Endodermal cell (in vitro differentiated cells): Measurements from ENCODE around the gene ZMAT1. TPM values are rescaled to one million over a fixed set of nuclear protein-coding genes. Genes with fewer than 3 reads are reported as not detected.

Experiments used
- DNase-seq: peaks from one replicate; pipeline ENCODE4 v3.0.0-alpha.2; 2017
- H3K27ac ChIP-seq: 2 replicates; pipeline ENCODE4 v1.5.1; 2013; ENCODE audit warnings: mild to moderate bottlenecking, low read depth, low read length, moderate library complexity
- H3K27me3 ChIP-seq: 2 replicates; pipeline ENCODE4 v1.6.1; 2013; ENCODE audit warnings: mild to moderate bottlenecking, low read length, moderate library complexity; ENCODE audit not compliant: insufficient read depth, control insufficient read depth, poor library complexity, severe bottlenecking
- H3K36me3 ChIP-seq: 2 replicates; pipeline ENCODE4 v1.7.0; 2013; ENCODE audit warnings: mild to moderate bottlenecking, low read length, moderate library complexity; ENCODE audit not compliant: control insufficient read depth, insufficient read depth
- H3K4me1 ChIP-seq: one replicate; pipeline ENCODE4 v1.7.0; 2013; ENCODE audit warnings: low read length; ENCODE audit not compliant: control insufficient read depth, insufficient read depth
- H3K4me3 ChIP-seq: 2 replicates; pipeline ENCODE4 v1.5.1; 2013; ENCODE audit warnings: mild to moderate bottlenecking, low read length, moderate library complexity
- H3K9ac ChIP-seq: 2 replicates; pipeline ENCODE4 v1.6.1; 2013; ENCODE audit warnings: mild to moderate bottlenecking, low read length, moderate library complexity; ENCODE audit not compliant: poor library complexity, severe bottlenecking; ENCODE audit errors: extremely low read depth
- H3K9me3 ChIP-seq: 2 replicates; pipeline ENCODE4 v1.6.1; 2013; ENCODE audit warnings: mild to moderate bottlenecking, low read length, moderate library complexity; ENCODE audit not compliant: control insufficient read depth
- H3K27ac Mint-ChIP-seq: 2 replicates; pipeline ENCODE4 v1.8.0; 2020; ENCODE audit warnings: mixed read lengths
- H3K27me3 Mint-ChIP-seq: 2 replicates; pipeline ENCODE4 v1.8.0; 2021; ENCODE audit warnings: mild to moderate bottlenecking, mixed read lengths; ENCODE audit not compliant: insufficient read depth
- H3K36me3 Mint-ChIP-seq: 2 replicates; pipeline ENCODE4 v1.8.0; 2020; ENCODE audit warnings: low read depth, mixed read lengths
- H3K4me1 Mint-ChIP-seq: 2 replicates; pipeline ENCODE4 v1.8.0; 2020; ENCODE audit warnings: mixed read lengths
- H3K4me3 Mint-ChIP-seq: 2 replicates; pipeline ENCODE4 v1.8.0; 2020; ENCODE audit warnings: mild to moderate bottlenecking, moderate library complexity, mixed read lengths
- H3K9me3 Mint-ChIP-seq: 2 replicates; pipeline ENCODE4 v1.8.0; 2020; ENCODE audit warnings: mild to moderate bottlenecking, mixed read lengths
- CTCF ChIP-seq: fragments of 200-600 bp; sonication (generic); conservative IDR thresholded peaks from 2 replicates; pipeline ENCODE4 v1.5.0; 2021; ENCODE audit warnings: antibody characterized with exemption, mild to moderate bottlenecking
- WGBS, 2 experiments: methylation state at CpG; one replicate each; pipeline versions ENCODE4 v1.1.5 to v1.1.7; 2013; ENCODE audit warnings: missing lambda C conversion rate in 2 of 2, mixed read lengths in 1 of 2; ENCODE audit not compliant: insufficient coverage in 1 of 2, insufficient read length in 1 of 2; 5-methylcytosine and 5-hydroxymethylcytosine counted together
- total RNA-seq, 2 donors: library from RNA; stranded (reverse); fragmentation: NEBNext Ultra II Directional in 1 of 2; extraction: Animal tissue kit (Norgen Biotek cat#: 25700) in 1 of 2; gene quantifications; 2 replicates in 1 of 2; 3 replicates in 1 of 2; pipeline ENCODE4 v1.2.1, GENCODE V29; 2021

The ZMAT1 gene
- total RNA-seq, 2 donors from 2014 or later, result 6.6 to 9.0 TPM

- Histone ChIP-seq H3K27me3 (no peaks in the 10 kb centered on the region), H3K4me1 (no peaks in the 10 kb centered on the region), H3K27ac (no peak overlapping the region), H3K9ac (no peak overlapping the region), H3K4me3 (no peak overlapping the region), H3K9me3 (no peaks in the 10 kb centered on the region), H3K36me3 (no peaks in the 10 kb centered on the region)
- H3K4me1 Mint-ChIP-seq, result no peaks in the 10 kb centered on the region
- TF ChIP-seq CTCF, result no peak
- H3K36me3 Mint-ChIP-seq, result no peaks in the 10 kb centered on the region
- 86 to 88% methylated on average over 1 to 5 of the region's 6 CpGs for WGBS, 2 experiments
- DNase-seq, result no peak
- H3K27ac Mint-ChIP-seq, result no peak overlapping the region
- no peak overlapping the region for H3K4me3 Mint-ChIP-seq
- H3K27me3 Mint-ChIP-seq, result no peaks in the 10 kb centered on the region
- peaks cover 79% of the 10 kb centered on the region for H3K9me3 Mint-ChIP-seq
Observed at GRCh38 chrX:101950581-101950980, 18.8 kb upstream of the ZMAT1 start.

GRCh38 chrX:101932249-101932570, 383 bp upstream of the ZMAT1 start:
- 90 to 98% methylated on average over 2 to 3 of the region's 8 CpGs for WGBS, 2 experiments

GRCh38 chrX:101931136-101931487, 715 bp downstream of the ZMAT1 start:
- peaks cover 4% of the 10 kb centered on the region for H3K27me3 Mint-ChIP-seq
- H3K9ac ChIP-seq, result peak overlapping the region; percentile 23
- peak overlapping the region; percentile 81 for H3K4me3 ChIP-seq
- H3K4me3 Mint-ChIP-seq, result peak overlapping the region; percentile 66
- H3K9me3 Mint-ChIP-seq, result peaks cover 40% of the 10 kb centered on the region
- peaks cover 1% of the 10 kb centered on the region for H3K36me3 Mint-ChIP-seq
- H3K27me3 ChIP-seq, result no peaks in the 10 kb centered on the region
- H3K4me1 ChIP-seq, result no peaks in the 10 kb centered on the region
- H3K27ac Mint-ChIP-seq, result peak overlapping the region; percentile 59
- H3K27ac ChIP-seq, result peak overlapping the region; percentile 16
- WGBS, 2 experiments, result 8% methylated on average over 6 of the region's 6 CpGs; no CpG with 5 or more reads in 1 of the 2 experiments
- no peaks in the 10 kb centered on the region for H3K36me3 ChIP-seq
- H3K4me1 Mint-ChIP-seq, result no peaks in the 10 kb centered on the region
- H3K9me3 ChIP-seq, result no peaks in the 10 kb centered on the region
- TF ChIP-seq CTCF, result no peak
- DNase-seq, result no peak

More at GRCh38 chrX:101932249-101932570, 383 bp upstream of the ZMAT1 start:
- Mint-ChIP-seq H3K9me3 (peaks cover 38% of the 10 kb centered on the region), H3K27me3 (peaks cover 4% of the 10 kb centered on the region), H3K36me3 (peaks cover 1% of the 10 kb centered on the region), H3K27ac (peak overlapping the region; percentile 79), H3K4me1 (no peaks in the 10 kb centered on the region), H3K4me3 (peak overlapping the region; percentile 66)
- Histone ChIP-seq H3K27me3 (no peaks in the 10 kb centered on the region), H3K4me1 (no peaks in the 10 kb centered on the region), H3K27ac (peak overlapping the region; percentile 93), H3K36me3 (no peaks in the 10 kb centered on the region), H3K4me3 (no peak overlapping the region), H3K9ac (no peak overlapping the region), H3K9me3 (no peaks in the 10 kb centered on the region)
- no peak for TF ChIP-seq CTCF
- no peak for DNase-seq
